A549 (cell line): ENCODE measurements around the gene REEP6.

Experiments
- CHD2 ChIP-seq: fragments of 150-350 bp; IDR thresholded peaks from 2 replicates; pipeline ENCODE4 v1.6.1; 2014; ENCODE audit warnings: low read length; ENCODE audit not compliant: partially characterized antibody
- CHD4 ChIP-seq: fragments of 200-600 bp; sonication (generic); IDR thresholded peaks from 2 replicates; pipeline ENCODE4 v1.6.1; 2016; ENCODE audit warnings: antibody characterized with exemption, mild to moderate bottlenecking, borderline replicate concordance
- CTCF ChIP-seq: fragments of >200 bp; sonication (Bioruptor Twin); formaldehyde crosslinking; IDR thresholded peaks from 3 replicates; pipeline ENCODE4 v1.5.1; 2016
- EP300 ChIP-seq, 2 experiments: fragments of >200 bp; sonication (Bioruptor Twin); formaldehyde crosslinking; IDR thresholded peaks; 2 replicates in 1 of 2; 3 replicates in 1 of 2; pipeline ENCODE4 v1.6.1; 2016 to 2017
- POLR2A ChIP-seq: IDR thresholded peaks from 2 replicates; pipeline ENCODE4 v1.6.1; 2012; ENCODE audit warnings: mild to moderate bottlenecking, low read length
- RAD21 ChIP-seq, 2 experiments: fragments of >200 bp in 1 of 2; sonication (Bioruptor Twin) in 1 of 2; formaldehyde crosslinking in 1 of 2; IDR thresholded peaks in 1 of 2; conservative IDR thresholded peaks in 1 of 2; 2 replicates in 1 of 2; 3 replicates in 1 of 2; pipeline ENCODE4 v1.6.1; 2012 to 2018; ENCODE audit warnings: inconsistent platforms in 1 of 2
- TP53 ChIP-seq: fragments of 250-450 bp; sonication (Bioruptor Pico); IDR thresholded peaks from 2 replicates; pipeline ENCODE4 v1.5.0; 2021; ENCODE audit warnings: mild to moderate bottlenecking, moderate library complexity
- ZSCAN20 ChIP-seq: fragments of 250-450 bp; sonication (Bioruptor Pico); IDR thresholded peaks from 2 replicates; pipeline ENCODE4 v1.8.0; 2022; ENCODE audit warnings: mild to moderate bottlenecking, moderate library complexity

GRCh38 chr19:1523412-1524286 is 32.7 kb downstream of the REEP6 start, which contains the start of gene PLK5:
- no peak for TF ChIP-seq CTCF
- no peak for TF ChIP-seq ZSCAN20 (CRISPR knock-in tag)
- no peak for TF ChIP-seq CHD4
- no peak for TF ChIP-seq RAD21 (conservative IDR thresholded peaks at IDR 0.05 in 1 of 2, IDR thresholded peaks at IDR 0.05 in 1 of 2)
- TF ChIP-seq EP300 (IDR thresholded peaks at IDR 0.05) = no peak
- TF ChIP-seq CHD2 = no peak
- TF ChIP-seq POLR2A = no peak
- TF ChIP-seq TP53 (CRISPR knock-in tag) = no peak
